Neural cell (in vitro differentiated cells): ENCODE measurements around the gene ATAD3C. TPM values are rescaled to one million over a fixed set of nuclear protein-coding genes. Genes with fewer than 3 reads are reported as not detected.

Experiments
- H2AFZ ChIP-seq: fragments of 200-600, 300-800 bp; sonication (generic), shearing (Covaris generic); 2 replicates; pipeline ENCODE4 v1.6.0; 2014; ENCODE audit warnings: low read depth, mild to moderate bottlenecking, antibody characterized with exemption, low read length, moderate library complexity
- H3F3A ChIP-seq: fragments of 200-600 bp; shearing (Covaris generic); 2 replicates; pipeline ENCODE4 v1.6.1; 2016; ENCODE audit warnings: mild to moderate bottlenecking, moderate library complexity, mixed read lengths, antibody characterized with exemption, low read length; ENCODE audit not compliant: insufficient read depth, poor library complexity, severe bottlenecking
- H3K27ac ChIP-seq: fragments of 200-600, 300-800 bp; sonication (generic), shearing (Covaris generic); 2 replicates; pipeline ENCODE4 v1.5.1; 2014; ENCODE audit warnings: mild to moderate bottlenecking, low read length, moderate library complexity
- H3K27me3 ChIP-seq: fragments of 300-800, 200-600 bp; sonication (generic), shearing (Covaris generic); 2 replicates; pipeline ENCODE4 v1.6.0; 2014; ENCODE audit warnings: mild to moderate bottlenecking, low read depth, low read length, moderate library complexity; ENCODE audit not compliant: insufficient read depth
- H3K36me3 ChIP-seq: fragments of 300-800, 200-600 bp; sonication (generic), shearing (Covaris generic); 2 replicates; pipeline ENCODE4 v1.5.1; 2014; ENCODE audit warnings: mild to moderate bottlenecking, antibody characterized with exemption, low read length, moderate library complexity; ENCODE audit not compliant: insufficient read depth
- H3K4me2 ChIP-seq: fragments of 300-800, 200-600 bp; sonication (generic), shearing (Covaris generic); 2 replicates; pipeline ENCODE4 v1.6.0; 2014; ENCODE audit warnings: mild to moderate bottlenecking, low read length
- H3K4me3 ChIP-seq: fragments of 300-800, 200-600 bp; sonication (generic), shearing (Covaris generic); 2 replicates; pipeline ENCODE4 v1.5.1; 2014; ENCODE audit warnings: mild to moderate bottlenecking, low read length, moderate library complexity
- H3K79me2 ChIP-seq: fragments of 200-600 bp; shearing (Covaris generic); replicated peaks from 2 replicates; pipeline ENCODE4 v1.6.0; 2014; ENCODE audit warnings: mild to moderate bottlenecking, low read length, moderate library complexity; ENCODE audit not compliant: insufficient read depth
- H3K9ac ChIP-seq: fragments of 300-800, 200-600 bp; sonication (generic), shearing (Covaris generic); 2 replicates; pipeline ENCODE4 v1.6.1; 2016; ENCODE audit warnings: mild to moderate bottlenecking, low read length, mixed read lengths
- H3K9me2 ChIP-seq: fragments of 200-600 bp; shearing (Covaris generic); 2 replicates; pipeline ENCODE4 v1.6.1; 2016; ENCODE audit warnings: mild to moderate bottlenecking, low read length, mixed read lengths; ENCODE audit not compliant: insufficient read depth
- H3K9me3 ChIP-seq: fragments of 200-600, 300-800 bp; sonication (generic), shearing (Covaris generic); 2 replicates; pipeline ENCODE4 v1.6.1; 2016; ENCODE audit warnings: mild to moderate bottlenecking, mixed run types, low read length, moderate library complexity, mixed read lengths
- H4K20me1 ChIP-seq: fragments of 200-600 bp; shearing (Covaris generic); 2 replicates; pipeline ENCODE4 v1.6.1; 2016; ENCODE audit warnings: mild to moderate bottlenecking, mixed run types; ENCODE audit not compliant: insufficient read depth
- CTCF ChIP-seq: fragments of 450-650 bp; IDR thresholded peaks from 2 replicates; pipeline ENCODE4 v1.5.1; 2014; ENCODE audit warnings: antibody characterized with exemption, mild to moderate bottlenecking, moderate library complexity; ENCODE audit not compliant: poor library complexity, severe bottlenecking
- EP300 ChIP-seq: fragments of 450-650 bp; conservative IDR thresholded peaks from 2 replicates; pipeline ENCODE4 v1.6.1; 2014; ENCODE audit warnings: antibody characterized with exemption, mild to moderate bottlenecking, moderate library complexity; ENCODE audit not compliant: poor library complexity, severe bottlenecking
- EZH2 ChIP-seq: fragments of 200-600, 300-800 bp; shearing (Covaris generic), sonication (generic); IDR thresholded peaks from 2 replicates; pipeline ENCODE4 v1.6.1; 2014; ENCODE audit warnings: antibody characterized with exemption, low read length, borderline replicate concordance, mild to moderate bottlenecking; ENCODE audit not compliant: insufficient read depth, poor library complexity, severe bottlenecking
- MXI1 ChIP-seq: fragments of 450-650 bp; conservative IDR thresholded peaks from 2 replicates; pipeline ENCODE4 v1.6.1; 2014; ENCODE audit warnings: antibody characterized with exemption, mild to moderate bottlenecking; ENCODE audit not compliant: poor library complexity, severe bottlenecking
- POLR2AphosphoS5 ChIP-seq: IDR thresholded peaks from 2 replicates; pipeline ENCODE4 v1.6.1; 2012
- RAD21 ChIP-seq: fragments of 450-650 bp; conservative IDR thresholded peaks from 2 replicates; pipeline ENCODE4 v1.6.1; 2014; ENCODE audit warnings: antibody characterized with exemption, mild to moderate bottlenecking, moderate library complexity
- REST ChIP-seq: IDR thresholded peaks from 2 replicates; pipeline ENCODE4 v1.6.1; 2012; ENCODE audit warnings: borderline replicate concordance
- SMC3 ChIP-seq: fragments of 450-650 bp; conservative IDR thresholded peaks from 2 replicates; pipeline ENCODE4 v1.6.1; 2014; ENCODE audit warnings: antibody characterized with exemption, mild to moderate bottlenecking, moderate library complexity; ENCODE audit not compliant: poor library complexity
- TAF1 ChIP-seq: IDR thresholded peaks from 2 replicates; pipeline ENCODE4 v1.6.1; 2012; ENCODE audit warnings: low read depth
- polyA plus RNA-seq: library from polyadenylated mRNA; depleted of rRNA; stranded (reverse); fragments of >200 nt; gene quantifications from 2 replicates; pipeline ENCODE4 v1.2.3, GENCODE V29; 2014

Gene ATAD3C
- polyA plus RNA-seq, 1 donor from 2014 or later = not detected

- Histone ChIP-seq H3K27ac (no peak within 1 kb of the TSS), H3K79me2 (no peaks in the 10 kb centered on the region), H3K36me3 (no peaks in the 10 kb centered on the region), H2AFZ (no peak within 1 kb of the TSS), H3K27me3 (no peaks in the 10 kb centered on the region), H3K9me3 (no peaks in the 10 kb centered on the region), H4K20me1 (no peaks in the 10 kb centered on the region), H3K9ac (no peak within 1 kb of the TSS), H3K9me2 (no peaks in the 10 kb centered on the region), H3F3A (no peaks in the 10 kb centered on the region), H3K4me2 (no peak within 1 kb of the TSS), H3K4me3 (no peak within 1 kb of the TSS)
- no peak for TF ChIP-seq POLR2AphosphoS5
- no peak for TF ChIP-seq TAF1
- TF ChIP-seq REST = no peak
- TF ChIP-seq RAD21 = no peak
- no peak for TF ChIP-seq SMC3
- TF ChIP-seq EZH2 = no peak
- TF ChIP-seq MXI1 = no peak
- TF ChIP-seq CTCF = no peak
- TF ChIP-seq EP300 = no peak
Measured at GRCh38 chr1:1421147-1421906, 28.2 kb upstream of the ATAD3C start, which contains the start of gene ANKRD65. Gene ANKRD65 (minus strand): TSS chr1:1421276. CDS start chr1:1421005, 271 bp downstream.

GRCh38 chr1:1421907-1422464 is 27.5 kb upstream of the ATAD3C start:
- H3K27me3 ChIP-seq = no peaks in the 10 kb centered on the region
- H4K20me1 ChIP-seq = no peaks in the 10 kb centered on the region
- no peaks in the 10 kb centered on the region for H3K79me2 ChIP-seq
- H3K9ac ChIP-seq = no peak overlapping the region
- H3K9me2 ChIP-seq = no peaks in the 10 kb centered on the region
- TF ChIP-seq MXI1 (no peak), CTCF (no peak), TAF1 (no peak), RAD21 (no peak), SMC3 (no peak), EZH2 (no peak), POLR2AphosphoS5 (no peak), EP300 (no peak), REST (no peak)
- H3K9me3 ChIP-seq = no peaks in the 10 kb centered on the region
- H3F3A ChIP-seq = no peaks in the 10 kb centered on the region
- H2AFZ ChIP-seq = no peak overlapping the region
- no peak overlapping the region for H3K4me3 ChIP-seq
- no peak overlapping the region for H3K27ac ChIP-seq
- H3K36me3 ChIP-seq = no peaks in the 10 kb centered on the region
- H3K4me2 ChIP-seq = no peak overlapping the region
